Common myeloid progenitor, CD34-positive (primary cell): ENCODE data around the gene ZFR.

Experiments
- CTCF ChIA-PET: fragments of 350-600 bp; sonication (Branson Sonifier 250); formaldehyde crosslinking; loops from one replicate; lab custom pipeline; 2021; ENCODE audit warnings: antibody characterized with exemption; lab: Charles Lee
- POLR2A ChIA-PET: fragments of 350-600 bp; sonication (Branson Sonifier 250); formaldehyde crosslinking; loops from one replicate; lab custom pipeline; 2021; ENCODE audit warnings: antibody characterized with exemption; lab: Charles Lee
- DNase-seq, 3 donors: peaks; one replicate each; pipeline versions ENCODE4 v3.0.0 to v3.0.0-alpha.2; 2013
- H3K27ac ChIP-seq, 2 experiments: 1 replicate in 1 of 2; 2 replicates in 1 of 2; pipeline ENCODE4 v1.7.0; 2013; ENCODE audit warnings: inconsistent platforms in 2 of 2, low read length in 2 of 2, mild to moderate bottlenecking in 2 of 2, low read depth in 1 of 2, moderate library complexity in 1 of 2; ENCODE audit not compliant: severe bottlenecking in 2 of 2, insufficient read depth in 1 of 2, poor library complexity in 1 of 2
- H3K27me3 ChIP-seq, 5 experiments: replicated peaks in 2 of 5; 1 replicate in 3 of 5; 2 replicates in 2 of 5; pipeline versions ENCODE4 v1.6.1 to v1.7.0; 2013; ENCODE audit warnings: low read length in 4 of 5, mild to moderate bottlenecking in 2 of 5, moderate library complexity in 2 of 5, inconsistent platforms in 1 of 5; ENCODE audit not compliant: insufficient read depth in 5 of 5, control insufficient read depth in 4 of 5
- H3K36me3 ChIP-seq, 4 experiments: 1 replicate in 2 of 4; 2 replicates in 2 of 4; pipeline versions ENCODE4 v1.6.1 to v1.7.0; 2013; ENCODE audit warnings: low read length in 3 of 4, control low read depth in 1 of 4, mild to moderate bottlenecking in 1 of 4; ENCODE audit not compliant: control insufficient read depth in 4 of 4, insufficient read depth in 4 of 4
- H3K4me1 ChIP-seq, 4 experiments: 1 replicate in 3 of 4; 2 replicates in 1 of 4; pipeline versions ENCODE4 v1.6.1 to v1.7.1; 2013; ENCODE audit warnings: low read length in 3 of 4, mild to moderate bottlenecking in 3 of 4, control low read depth in 1 of 4, inconsistent platforms in 1 of 4, moderate library complexity in 1 of 4; ENCODE audit not compliant: control insufficient read depth in 4 of 4, insufficient read depth in 4 of 4; ENCODE audit errors: control extremely low read depth in 1 of 4
- H3K4me3 ChIP-seq, 7 experiments: 1 replicate in 4 of 7; 2 replicates in 3 of 7; pipeline versions ENCODE4 v1.5.1 to v1.7.0; 2013; ENCODE audit warnings: mild to moderate bottlenecking in 7 of 7, low read length in 6 of 7, moderate library complexity in 6 of 7, inconsistent platforms in 2 of 7, low read depth in 2 of 7, control low read depth in 1 of 7; ENCODE audit not compliant: insufficient read depth in 4 of 7, control insufficient read depth in 1 of 7; ENCODE audit errors: extremely low read depth in 1 of 7
- H3K9me3 ChIP-seq, 5 experiments: 1 replicate in 4 of 5; 2 replicates in 1 of 5; pipeline versions ENCODE4 v1.6.1 to v1.7.1; 2013; ENCODE audit warnings: low read length in 4 of 5, mild to moderate bottlenecking in 2 of 5, inconsistent platforms in 1 of 5, low read depth in 1 of 5, moderate library complexity in 1 of 5; ENCODE audit not compliant: control insufficient read depth in 4 of 5, insufficient read depth in 2 of 5; ENCODE audit errors: control extremely low read depth in 1 of 5
- WGBS: methylation state at CpG from one replicate; pipeline ENCODE4 v1.1.5; 2013; ENCODE audit not compliant: insufficient coverage; 5-methylcytosine and 5-hydroxymethylcytosine counted together

The ZFR gene

DNA sequence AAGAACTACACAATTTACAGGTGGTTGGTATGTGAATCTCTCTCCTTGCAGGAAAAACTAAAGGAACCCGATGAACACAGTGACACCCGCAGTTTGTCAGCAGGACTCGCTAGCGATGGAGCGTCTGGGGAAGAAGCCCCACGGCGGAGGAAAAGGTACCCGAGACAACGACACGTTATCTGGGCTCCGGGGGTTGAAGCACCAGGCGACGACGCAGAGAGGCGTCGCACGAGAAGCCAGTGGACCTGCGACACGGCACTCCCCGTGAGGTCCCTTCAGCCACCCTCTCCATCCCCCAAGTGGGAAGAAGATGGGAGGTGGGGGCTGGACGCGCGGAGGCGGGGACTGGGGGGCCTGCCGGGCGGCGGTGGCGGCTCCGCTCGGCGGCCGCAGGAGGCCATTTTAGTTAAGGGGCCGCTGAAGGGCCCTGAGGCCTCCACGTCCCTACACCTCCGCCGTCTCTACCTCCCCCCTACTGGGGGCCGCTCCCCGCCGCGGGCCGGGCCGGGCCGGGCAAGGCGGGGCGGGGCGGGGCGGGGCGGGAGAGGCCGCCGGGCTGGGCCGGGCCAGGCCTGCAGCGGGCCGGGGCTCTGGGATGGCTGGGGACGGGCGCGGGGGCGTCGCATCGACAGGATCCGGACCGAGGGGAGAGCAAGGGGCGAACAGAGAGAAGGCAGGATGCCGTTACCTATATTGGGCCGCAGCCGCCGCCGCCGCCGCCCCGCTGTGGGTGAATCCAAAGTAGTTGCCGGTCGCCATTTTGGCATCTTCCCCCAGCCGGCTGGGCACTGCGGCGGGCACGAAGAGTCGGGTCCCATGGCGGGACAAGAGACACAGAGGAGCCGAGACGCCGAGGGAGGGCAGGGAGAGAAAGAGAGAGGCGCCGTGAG, 754 bp downstream of the ZFR start:
- H3K9me3 ChIP-seq = no peaks in the 10 kb centered on the region
- no peaks in the 10 kb centered on the region for H3K27me3 ChIP-seq
- peaks cover 0 to 7% (median 2%) of the 10 kb centered on the region in 4 experiments for H3K36me3 ChIP-seq
- H3K4me1 ChIP-seq = peaks cover 10 to 28% (median 17%) of the 10 kb centered on the region in 4 experiments
- H3K27ac ChIP-seq = peak overlapping the region; percentile 83 to 92
- 0% methylated on average over 58 of the region's 83 CpGs for WGBS
- DNase-seq = peak; percentile 62 to 76 (median 68)
- ChIA-PET POLR2A (interaction anchor here (1.1 kb wide), 1 partner anchor 11 kb away, joined by 3 read pairs; no protein-coding TSS in a partner anchor), CTCF (interaction anchor here (1.1 to 1.2 kb wide), 2 partner anchors 12 to 45 kb away, joined by 4 read pairs; no protein-coding TSS in a partner anchor)
- peak overlapping the region; percentile 67 to 94 (median 87) for H3K4me3 ChIP-seq

DNA sequence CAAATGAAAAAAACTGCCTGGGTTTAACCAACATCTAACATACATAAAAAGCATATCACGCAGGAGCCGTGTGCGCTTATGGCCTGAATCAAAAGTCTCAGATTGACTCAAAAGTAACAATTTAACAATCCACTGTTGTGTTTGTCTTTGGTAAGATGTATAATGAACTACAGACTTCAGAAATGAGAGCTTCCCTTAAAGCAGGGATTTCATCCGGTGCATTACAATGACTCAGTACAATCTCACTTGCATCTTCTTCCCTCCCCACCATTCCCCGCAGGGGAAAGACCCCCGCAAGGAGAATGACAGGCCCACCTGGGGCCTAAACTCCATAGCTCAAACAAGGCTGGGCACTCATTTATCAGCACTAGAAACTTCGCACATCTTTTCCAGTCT, 1.4 kb downstream of the ZFR start:
- peak; percentile 25 to 70 (median 66) for DNase-seq
- Histone ChIP-seq H3K27me3 (no peaks in the 10 kb centered on the region), H3K36me3 (peaks cover 0 to 10% (median 2%) of the 10 kb centered on the region in 4 experiments), H3K27ac (peak overlapping the region; percentile 55 to 92), H3K4me1 (peaks cover 10 to 28% (median 17%) of the 10 kb centered on the region in 4 experiments), H3K4me3 (peak overlapping the region in 6 of 7 experiments; percentile 67 to 93 (median 86)), H3K9me3 (no peaks in the 10 kb centered on the region)
- POLR2A ChIA-PET = interaction anchor here (1.1 kb wide), 1 partner anchor 10 kb away, joined by 3 read pairs; no protein-coding TSS in a partner anchor
- 0% methylated on average over 2 of the region's 7 CpGs for WGBS
- CTCF ChIA-PET = interaction anchor here (1.1 kb wide), 1 partner anchor 11 kb away, joined by 4 read pairs; no protein-coding TSS in a partner anchor

DNA sequence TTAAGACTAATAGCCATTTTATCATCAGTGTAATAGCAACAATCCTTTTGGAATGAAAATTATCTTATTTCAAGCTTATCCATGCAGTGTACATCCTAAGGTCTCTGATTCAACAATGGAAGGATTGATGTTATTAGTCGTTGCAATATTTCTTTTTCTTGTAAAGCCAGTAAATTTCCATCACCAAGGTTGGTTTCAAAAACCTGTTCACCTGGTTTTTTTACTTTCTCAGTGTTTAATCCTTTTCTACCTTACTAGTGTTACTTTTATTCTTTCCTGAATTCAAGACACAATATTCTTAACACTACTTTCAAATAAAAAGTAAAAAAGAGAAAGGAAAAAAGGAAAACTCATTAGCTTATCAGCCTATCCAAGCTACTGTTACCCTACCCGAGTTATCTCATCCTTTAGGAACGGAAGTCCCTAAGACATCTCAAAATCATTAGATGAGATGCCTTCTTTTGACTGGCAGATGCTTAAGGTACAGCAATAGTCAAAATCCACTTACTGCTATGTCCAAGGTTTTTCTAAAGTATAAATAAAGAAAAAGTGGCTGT, 5.4 kb downstream of the ZFR start:
- no peak for DNase-seq
- 100% methylated on average over 1 of the region's 3 CpGs for WGBS

DNA sequence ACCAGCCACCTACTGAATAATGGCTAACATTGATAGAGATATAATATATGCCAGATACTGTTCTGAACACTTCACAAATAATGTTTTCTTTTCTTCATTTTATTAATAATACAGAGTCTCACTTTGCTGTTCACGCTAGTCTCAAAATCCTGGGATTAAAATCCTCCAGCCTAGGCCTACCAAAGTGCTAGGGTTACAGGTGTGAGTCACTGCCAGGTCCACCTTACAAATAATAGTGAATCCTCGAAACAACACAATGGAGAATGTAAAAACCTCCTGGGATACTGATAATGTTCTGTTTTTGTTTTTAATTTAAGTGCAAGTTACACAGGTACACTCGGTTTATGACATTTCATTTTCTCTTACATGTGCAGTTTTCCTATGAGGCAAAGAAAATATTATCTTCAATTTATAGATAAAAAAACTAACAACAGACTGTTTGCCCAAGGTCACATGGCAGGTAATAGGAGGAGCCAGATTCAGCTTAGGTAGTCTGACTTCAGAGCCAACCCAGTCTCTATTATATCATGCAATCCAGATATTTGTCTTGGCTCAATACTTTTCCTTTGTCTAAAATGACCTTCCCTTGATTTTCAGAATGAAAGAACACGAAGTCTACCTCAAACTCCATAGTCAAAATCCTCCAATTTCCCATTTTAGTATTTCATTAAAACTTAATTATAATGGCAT, 7.8 kb downstream of the ZFR start:
- DNase-seq = no peak
- Histone ChIP-seq H3K27ac (no peak overlapping the region), H3K36me3 (peaks cover 0 to 18% (median 5%) of the 10 kb centered on the region in 4 experiments), H3K4me3 (no peak overlapping the region), H3K4me1 (peaks cover 0 to 2% (median 0%) of the 10 kb centered on the region in 4 experiments), H3K9me3 (no peaks in the 10 kb centered on the region), H3K27me3 (no peaks in the 10 kb centered on the region)
- ChIA-PET POLR2A (no interaction called here), CTCF (interaction anchor here (0.5 to 1.4 kb wide), 3 partner anchors 10 to 62 kb away, joined by 3 read pairs; no protein-coding TSS in a partner anchor)
- WGBS = 100% methylated on average over 1 of the region's 4 CpGs

More for the DNA sequence above, 5.4 kb downstream of the ZFR start:
- Histone ChIP-seq H3K27ac (no peak overlapping the region), H3K4me3 (no peak overlapping the region), H3K4me1 (peaks cover 10 to 21% (median 13%) of the 10 kb centered on the region in 4 experiments), H3K27me3 (no peaks in the 10 kb centered on the region), H3K9me3 (no peaks in the 10 kb centered on the region), H3K36me3 (peaks cover 0 to 13% (median 2%) of the 10 kb centered on the region in 4 experiments)
- POLR2A ChIA-PET = no interaction called here
- CTCF ChIA-PET = interaction anchor here (0.7 to 1.1 kb wide), 4 partner anchors 18 to 177 kb away, joined by 3 to 6 read pairs (median 3); no protein-coding TSS in a partner anchor

DNA sequence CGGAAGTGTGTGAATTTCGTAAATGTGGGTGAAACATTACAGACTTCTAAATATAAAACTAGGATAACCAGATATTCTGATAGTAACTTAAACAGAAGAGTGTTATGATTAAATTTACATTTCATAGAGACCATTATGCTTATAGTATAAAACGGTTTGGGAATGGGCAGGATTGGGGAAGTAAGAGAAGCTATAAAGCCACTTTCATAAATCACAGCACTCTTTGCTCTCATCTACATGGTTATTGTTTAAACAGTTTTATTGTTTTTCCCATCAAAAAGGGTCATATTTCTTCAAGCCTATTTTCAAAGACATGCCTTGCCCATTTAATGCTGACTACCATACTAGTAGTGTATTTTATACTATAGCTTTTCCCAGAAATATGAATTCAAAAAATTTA, 9.2 kb downstream of the ZFR start:
- CTCF ChIA-PET = interaction anchor here (0.9 kb wide), 1 partner anchor 11 kb away, joined by 3 read pairs; no protein-coding TSS in a partner anchor
- no peak overlapping the region for H3K27ac ChIP-seq
- no CpG with 5 or more reads among the region's 3 CpGs for WGBS
- no peaks in the 10 kb centered on the region for H3K9me3 ChIP-seq
- no peak for DNase-seq
- H3K27me3 ChIP-seq = no peaks in the 10 kb centered on the region
- POLR2A ChIA-PET = no interaction called here
- H3K36me3 ChIP-seq = peaks cover 0 to 20% (median 5%) of the 10 kb centered on the region in 4 experiments
- peaks cover 0 to 2% (median 0%) of the 10 kb centered on the region in 4 experiments for H3K4me1 ChIP-seq
- H3K4me3 ChIP-seq = no peak overlapping the region

DNA sequence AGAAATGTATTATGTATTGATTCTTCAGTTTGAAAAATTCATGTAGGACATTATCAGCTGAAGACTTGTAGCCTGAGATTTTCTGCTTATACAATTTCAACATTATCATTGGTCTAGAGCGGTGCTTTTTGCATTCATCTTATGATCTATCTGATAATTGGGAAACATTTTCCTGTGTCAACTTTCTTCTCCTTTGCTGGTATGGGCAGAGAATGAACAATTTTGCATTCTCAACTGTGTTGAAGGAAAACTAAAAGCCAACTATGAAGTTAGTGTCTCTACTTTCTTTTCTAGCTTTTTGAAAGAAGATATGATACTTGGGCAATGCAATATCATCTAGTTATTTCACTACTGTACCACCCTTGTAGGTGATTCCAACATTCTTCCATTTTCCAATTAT, 10.3 kb downstream of the ZFR start:
- ChIA-PET POLR2A (no interaction called here), CTCF (interaction anchor here (1.6 to 2.9 kb wide), 2 partner anchors 14 to 56 kb away, joined by 3 to 10 read pairs; no protein-coding TSS in a partner anchor)
- no peak overlapping the region for H3K27ac ChIP-seq
- H3K27me3 ChIP-seq = no peaks in the 10 kb centered on the region
- WGBS = no CpG with 5 or more reads among the region's 1 CpG
- no peak overlapping the region for H3K4me3 ChIP-seq
- H3K36me3 ChIP-seq = peaks cover 0 to 25% (median 3%) of the 10 kb centered on the region in 4 experiments
- H3K4me1 ChIP-seq = peaks cover 0 to 5% (median 0%) of the 10 kb centered on the region in 4 experiments
- no peak for DNase-seq
- no peaks in the 10 kb centered on the region for H3K9me3 ChIP-seq
